ENCODE results near the gene WDR27. TPM values are rescaled to one million over a fixed set of nuclear protein-coding genes. Genes with fewer than 3 reads are reported as not detected.
A peak's percentile ranks its signal among the peaks of the same experiment; 100 is the strongest.

The WDR27 gene
- total and polyA plus RNA-seq, 12 donors: 3.2 to 12.0 (median 6.6) TPM

DNA sequence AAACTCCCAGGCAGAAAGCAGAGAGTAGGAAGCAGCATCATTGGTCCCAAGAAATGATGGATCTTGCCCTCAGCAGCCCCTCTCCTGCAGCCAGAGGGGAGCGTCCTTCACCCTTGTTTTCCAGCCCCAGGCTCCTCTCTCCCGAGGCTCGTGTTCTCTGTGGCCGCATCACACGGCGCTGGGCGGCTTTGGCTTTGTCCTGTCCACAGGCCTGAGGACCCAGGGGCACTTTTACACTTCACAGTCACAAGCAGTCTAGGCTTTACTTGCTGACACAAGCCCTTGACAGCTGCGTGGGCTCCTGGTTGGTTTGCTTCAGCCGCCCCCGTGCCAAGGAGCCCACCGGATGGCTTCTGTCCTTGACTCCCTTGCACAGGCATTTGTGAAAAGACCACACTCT, 272.8 kb downstream of the WDR27 start:
- H3K4me1 ChIP-seq: peaks cover 0 to 14% (median 0%) of the 10 kb centered on the region in 9 donors
- DNase-seq: no peak
- peak overlapping the region in 7 of 10 donors; percentile 56 to 81 (median 70) for H3K27ac ChIP-seq
- ATAC-seq: peak in 1 of 8 donors; percentile 10
- H3K4me3 ChIP-seq: no peak overlapping the region
- peaks cover 0 to 49% (median 27%) of the 10 kb centered on the region in 11 donors for H3K9me3 ChIP-seq
- 88 to 92% methylated on average over 11 of the region's 11 CpGs for WGBS, 2 donors
- TF ChIP-seq, protein P1, sequence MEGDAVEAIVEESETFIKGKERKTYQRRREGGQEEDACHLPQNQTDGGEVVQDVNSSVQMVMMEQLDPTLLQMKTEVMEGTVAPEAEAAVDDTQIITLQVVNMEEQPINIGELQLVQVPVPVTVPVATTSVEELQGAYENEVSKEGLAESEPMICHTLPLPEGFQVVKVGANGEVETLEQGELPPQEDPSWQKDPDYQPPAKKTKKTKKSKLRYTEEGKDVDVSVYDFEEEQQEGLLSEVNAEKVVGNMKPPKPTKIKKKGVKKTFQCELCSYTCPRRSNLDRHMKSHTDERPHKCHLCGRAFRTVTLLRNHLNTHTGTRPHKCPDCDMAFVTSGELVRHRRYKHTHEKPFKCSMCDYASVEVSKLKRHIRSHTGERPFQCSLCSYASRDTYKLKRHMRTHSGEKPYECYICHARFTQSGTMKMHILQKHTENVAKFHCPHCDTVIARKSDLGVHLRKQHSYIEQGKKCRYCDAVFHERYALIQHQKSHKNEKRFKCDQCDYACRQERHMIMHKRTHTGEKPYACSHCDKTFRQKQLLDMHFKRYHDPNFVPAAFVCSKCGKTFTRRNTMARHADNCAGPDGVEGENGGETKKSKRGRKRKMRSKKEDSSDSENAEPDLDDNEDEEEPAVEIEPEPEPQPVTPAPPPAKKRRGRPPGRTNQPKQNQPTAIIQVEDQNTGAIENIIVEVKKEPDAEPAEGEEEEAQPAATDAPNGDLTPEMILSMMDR (IDR thresholded peaks at IDR 0.05): no peak
- peaks cover 0 to 8% (median 0%) of the 10 kb centered on the region in 7 donors for H3K27me3 ChIP-seq
- intact Hi-C loops (cut with DNase I): no loop called here
- H3K36me3 ChIP-seq: no peaks in the 10 kb centered on the region

DNA sequence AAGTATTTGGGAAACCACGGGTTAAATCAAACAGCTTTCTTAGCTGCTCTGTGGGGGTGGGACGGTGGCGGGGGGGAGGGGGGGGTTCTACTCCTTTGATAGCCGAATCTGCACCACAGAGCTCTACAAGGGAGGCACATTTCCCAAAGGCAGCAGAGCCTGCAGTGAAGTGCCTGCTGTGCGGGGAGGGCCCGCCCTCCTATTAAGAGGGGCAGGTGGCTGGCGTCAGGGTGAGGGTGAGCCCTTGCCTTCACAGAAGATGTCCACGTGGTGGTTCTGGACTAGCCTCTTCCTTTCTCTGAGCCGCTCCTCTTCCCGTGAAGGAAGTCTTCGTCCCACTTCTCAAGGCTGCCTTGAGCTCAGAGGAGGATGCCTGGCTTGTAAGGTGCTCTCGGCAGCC, 273.3 kb downstream of the WDR27 start:
- H3K4me3 ChIP-seq: no peak overlapping the region
- DNase-seq: no peak
- intact Hi-C loops (cut with DNase I): no loop called here
- H3K27me3 ChIP-seq: peaks cover 0 to 8% (median 0%) of the 10 kb centered on the region in 7 donors
- 36 to 45% methylated on average over 12 of the region's 12 CpGs for WGBS, 2 donors
- peak in 7 of 8 donors; percentile 41 to 75 (median 59) for ATAC-seq
- peaks cover 0 to 44% (median 27%) of the 10 kb centered on the region in 11 donors for H3K9me3 ChIP-seq
- peak overlapping the region in 8 of 10 donors; percentile 56 to 81 (median 69) for H3K27ac ChIP-seq
- no peaks in the 10 kb centered on the region for H3K36me3 ChIP-seq
- TF ChIP-seq, protein P1 (IDR thresholded peaks at IDR 0.05): no peak
- H3K4me1 ChIP-seq: peaks cover 0 to 14% (median 0%) of the 10 kb centered on the region in 9 donors

DNA sequence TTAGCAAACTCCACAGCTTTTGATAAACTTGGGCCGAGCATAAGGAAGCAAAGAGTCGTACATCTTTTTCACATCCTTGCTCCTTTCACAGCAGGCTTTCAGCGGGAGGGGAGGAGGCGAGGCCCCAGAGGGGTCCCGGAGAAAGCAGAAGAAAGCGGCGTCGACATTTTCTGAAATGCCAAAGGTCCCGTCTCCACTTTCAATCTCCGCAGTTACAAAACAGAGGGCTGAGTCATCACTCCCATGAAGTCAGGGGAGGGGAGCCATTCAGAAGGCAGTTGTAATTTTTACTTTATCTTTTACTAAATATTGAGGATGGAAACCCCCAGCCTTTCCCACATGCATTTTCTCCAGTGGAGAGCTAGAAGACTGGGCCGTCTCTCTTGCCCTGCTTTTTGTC, 274.0 kb downstream of the WDR27 start:
- 26 to 28% methylated on average over 11 of the region's 11 CpGs for WGBS, 2 donors
- Histone ChIP-seq H3K27me3 (peaks cover 0 to 8% (median 0%) of the 10 kb centered on the region in 7 donors), H3K27ac (peak overlapping the region; percentile 39 to 81 (median 68)), H3K9me3 (peaks cover 0 to 38% (median 23%) of the 10 kb centered on the region in 11 donors), H3K4me3 (no peak overlapping the region), H3K4me1 (peaks cover 0 to 14% (median 0%) of the 10 kb centered on the region in 9 donors), H3K36me3 (no peaks in the 10 kb centered on the region)
- DNase-seq (peak in 1 of 2 donors; percentile 27), ATAC-seq (peak; percentile 36 to 79 (median 62))
- TF ChIP-seq, protein P1 (IDR thresholded peaks at IDR 0.05): no peak
- intact Hi-C loops (cut with DNase I): no loop called here

DNA sequence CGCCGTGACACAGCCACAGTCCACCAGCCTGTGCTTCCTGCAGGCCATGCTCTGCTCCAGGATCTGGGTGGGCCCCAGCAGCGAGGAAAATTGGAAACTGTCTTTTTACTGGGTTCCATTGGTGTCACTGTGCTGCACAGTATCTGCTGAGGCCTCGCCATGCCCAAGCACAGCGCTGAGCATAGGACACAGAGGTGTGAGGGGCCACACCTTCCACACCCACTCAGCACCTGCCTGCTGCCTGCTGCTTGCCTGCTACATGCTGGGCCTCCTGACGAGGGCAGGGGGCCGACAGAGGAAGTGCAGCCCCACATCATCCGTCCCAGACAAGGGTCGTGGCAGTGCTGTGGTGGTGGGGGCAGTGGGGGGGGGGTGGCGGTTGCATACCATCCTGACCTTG, 275.2 kb downstream of the WDR27 start:
- Histone ChIP-seq H3K9me3 (peaks cover 0 to 28% (median 15%) of the 10 kb centered on the region in 11 donors), H3K4me1 (peaks cover 0 to 14% (median 0%) of the 10 kb centered on the region in 9 donors), H3K36me3 (no peaks in the 10 kb centered on the region), H3K27me3 (peaks cover 0 to 8% (median 0%) of the 10 kb centered on the region in 7 donors), H3K4me3 (no peak overlapping the region), H3K27ac (peak overlapping the region in 1 of 10 donors; percentile 16)
- TF ChIP-seq, protein P1 (IDR thresholded peaks at IDR 0.05): no peak
- no peak for DNase-seq
- no peak for ATAC-seq
- intact Hi-C loops (cut with DNase I): no loop called here
- WGBS, 2 donors: 81 to 84% methylated on average over 10 of the region's 10 CpGs

Measured in heart right ventricle (tissue), 16 donors.